Body of pancreas (tissue), 4 donors: ENCODE data around the gene ZNF471.

Source experiments
- POLR2A ChIP-seq, 3 donors: fragments of 450-650 bp; IDR thresholded peaks; one replicate each; pipeline ENCODE4 v1.6.1; 2016; ENCODE audit warnings: antibody characterized with exemption in 3 of 3, mild to moderate bottlenecking in 2 of 3
- TF ChIP-seq, protein P1 (sequence below), 7 experiments: fragments of 450-650 bp in 4 of 7; fragments of 200-600 bp in 3 of 7; sonication (generic) in 3 of 7; IDR thresholded peaks; one replicate each; pipeline ENCODE4 v1.5.1; 2016 to 2019; ENCODE audit warnings: antibody characterized with exemption in 7 of 7

DNA sequence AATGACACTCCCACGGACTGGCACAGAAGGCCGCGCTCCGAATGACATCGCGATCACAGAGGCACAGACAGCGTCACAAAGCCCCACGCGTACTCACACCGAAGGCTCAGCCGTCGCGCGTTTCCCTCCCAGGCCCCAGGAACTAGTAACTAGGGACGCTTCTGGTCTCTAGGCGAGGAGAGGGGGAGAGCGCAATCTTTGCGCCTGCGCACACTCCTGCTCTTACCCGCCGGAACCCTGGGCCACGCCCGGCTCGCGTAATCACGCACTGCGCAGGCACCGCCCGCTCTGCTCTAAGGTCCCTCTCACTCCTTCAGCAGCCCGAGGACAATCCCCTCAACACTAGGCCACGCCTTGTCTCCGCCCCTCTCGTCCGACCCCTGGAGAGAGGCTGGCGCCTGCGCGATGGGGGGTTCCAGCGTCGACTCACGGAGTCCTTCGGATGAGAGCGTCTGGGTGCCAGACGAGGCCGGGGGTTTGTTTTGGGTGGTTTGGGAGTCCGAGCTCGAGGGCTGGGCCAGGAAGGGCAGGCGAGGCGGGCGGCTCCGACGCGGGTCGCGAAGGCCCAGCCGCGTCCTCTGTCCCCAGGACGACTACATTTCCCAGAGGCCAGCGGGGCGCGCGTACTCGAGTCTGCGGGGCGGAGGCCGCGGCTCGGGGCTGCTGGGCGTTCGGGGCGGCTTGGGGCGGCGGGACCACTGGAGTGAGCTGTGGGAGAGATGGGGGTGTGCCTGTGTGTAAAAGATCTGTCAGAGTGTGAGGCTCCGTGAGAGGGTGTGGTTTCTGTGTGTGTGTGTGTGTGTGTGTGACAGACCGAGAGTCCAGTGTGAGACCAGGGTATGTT is at the start of gene ZNF471:
- TF ChIP-seq, protein P1, sequence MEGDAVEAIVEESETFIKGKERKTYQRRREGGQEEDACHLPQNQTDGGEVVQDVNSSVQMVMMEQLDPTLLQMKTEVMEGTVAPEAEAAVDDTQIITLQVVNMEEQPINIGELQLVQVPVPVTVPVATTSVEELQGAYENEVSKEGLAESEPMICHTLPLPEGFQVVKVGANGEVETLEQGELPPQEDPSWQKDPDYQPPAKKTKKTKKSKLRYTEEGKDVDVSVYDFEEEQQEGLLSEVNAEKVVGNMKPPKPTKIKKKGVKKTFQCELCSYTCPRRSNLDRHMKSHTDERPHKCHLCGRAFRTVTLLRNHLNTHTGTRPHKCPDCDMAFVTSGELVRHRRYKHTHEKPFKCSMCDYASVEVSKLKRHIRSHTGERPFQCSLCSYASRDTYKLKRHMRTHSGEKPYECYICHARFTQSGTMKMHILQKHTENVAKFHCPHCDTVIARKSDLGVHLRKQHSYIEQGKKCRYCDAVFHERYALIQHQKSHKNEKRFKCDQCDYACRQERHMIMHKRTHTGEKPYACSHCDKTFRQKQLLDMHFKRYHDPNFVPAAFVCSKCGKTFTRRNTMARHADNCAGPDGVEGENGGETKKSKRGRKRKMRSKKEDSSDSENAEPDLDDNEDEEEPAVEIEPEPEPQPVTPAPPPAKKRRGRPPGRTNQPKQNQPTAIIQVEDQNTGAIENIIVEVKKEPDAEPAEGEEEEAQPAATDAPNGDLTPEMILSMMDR (IDR thresholded peaks at IDR 0.05), result no peak
- TF ChIP-seq POLR2A (IDR thresholded peaks at IDR 0.05), result peak in 2 of 3 donors; percentile 53 to 57
